ENCODE data around the gene SRCIN1.
"Not testable (repeated sequence)": the region's sequence is repeated elsewhere in the genome, so short reads cannot be mapped to it uniquely, and the experiment has no call there.

SRCIN1 gene

GRCh38 chr17:38507921-38508569, 97.7 kb downstream of the SRCIN1 start:
- no peak for DNase-seq

- DNase-seq: no peak
Observed at GRCh38 chr17:38507436-38507835, 98.3 kb downstream of the SRCIN1 start.

- no peak for DNase-seq
Observed at GRCh38 chr17:38504216-38504615, 101.5 kb downstream of the SRCIN1 start.

- not testable (repeated sequence) for DNase-seq
Observed at GRCh38 chr17:38503286-38503913, 102.4 kb downstream of the SRCIN1 start.

GRCh38 chr17:38501718-38502117, 104.0 kb downstream of the SRCIN1 start:
- DNase-seq: not testable (repeated sequence)

GRCh38 chr17:38499230-38499629, 106.5 kb downstream of the SRCIN1 start:
- DNase-seq: not testable (repeated sequence)

- no peak for DNase-seq
Observed at GRCh38 chr17:38498353-38498752, 107.4 kb downstream of the SRCIN1 start.

GRCh38 chr17:38497656-38498055, 108.1 kb downstream of the SRCIN1 start:
- not testable (repeated sequence) for DNase-seq

- DNase-seq: not testable (repeated sequence)
Observed at GRCh38 chr17:38494152-38494551, 111.6 kb downstream of the SRCIN1 start.

- peak; percentile 91 for DNase-seq
Observed at GRCh38 chr17:38492067-38493040, 113.4 kb downstream of the SRCIN1 start.

- DNase-seq: not testable (repeated sequence)
Observed at GRCh38 chr17:38491346-38492066, 114.2 kb downstream of the SRCIN1 start.

- not testable (repeated sequence) for DNase-seq
Observed at GRCh38 chr17:38489774-38490173, 116.0 kb downstream of the SRCIN1 start.

- not testable (repeated sequence) for DNase-seq
Observed at GRCh38 chr17:38485681-38486298, 120.0 kb downstream of the SRCIN1 start.

- no peak for DNase-seq
Observed at GRCh38 chr17:38485146-38485468, 120.6 kb downstream of the SRCIN1 start.

- DNase-seq: peak; percentile 73
Observed at GRCh38 chr17:38484242-38485145, 121.3 kb downstream of the SRCIN1 start.

- not testable (repeated sequence) for DNase-seq
Observed at GRCh38 chr17:38482700-38483043, 123.1 kb downstream of the SRCIN1 start.

- DNase-seq: not testable (repeated sequence)
Observed at GRCh38 chr17:38482039-38482699, 123.6 kb downstream of the SRCIN1 start.

Measured in NCI-H1436 (cell line).